Occipital lobe (tissue), 2 donors: Measurements from ENCODE around the gene KIF20B. TPM values are rescaled to one million over a fixed set of nuclear protein-coding genes. Genes with fewer than 3 reads are reported as not detected.
"Not testable (repeated sequence)": the region's sequence is repeated elsewhere in the genome, so short reads cannot be mapped to it uniquely, and the experiment has no call there.

Experiments
- DNase-seq: peaks from one replicate; lab custom pipeline; 2025; lab: John Stamatoyannopoulos, UW
- total RNA-seq: library from RNA; depleted of rRNA; stranded (reverse); fragments of >200 nt; gene quantifications from one replicate; pipeline ENCODE4 v1.2.3, GENCODE V29; 2014

KIF20B gene
- total RNA-seq, 1 donor from 2014 or later = 11.2 TPM

- no peak for DNase-seq
Observed at GRCh38 chr10:89783406-89783805, 82.0 kb downstream of the KIF20B start.

DNA sequence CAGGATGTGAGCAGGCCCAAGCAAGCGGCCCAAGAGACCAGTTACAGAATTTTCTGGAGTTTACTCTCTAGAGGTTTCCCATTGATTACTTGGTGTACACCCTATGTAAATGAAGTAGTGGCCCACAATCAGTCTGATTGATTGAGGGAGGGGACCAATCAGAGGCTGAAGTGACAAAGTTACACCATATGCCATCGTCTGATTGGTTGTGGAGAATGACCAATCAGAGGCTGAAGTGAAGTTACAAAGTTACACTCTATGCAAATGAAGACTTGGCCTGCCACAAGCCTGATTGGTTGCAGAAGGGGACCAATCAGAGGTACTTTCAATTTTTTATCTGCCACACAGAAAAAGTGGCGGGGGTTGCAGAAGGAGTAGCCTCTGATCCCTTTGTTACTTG lies 83.7 kb downstream of the KIF20B start:
- DNase-seq = no peak

- DNase-seq = no peak
Observed at GRCh38 chr10:89789188-89789877, 87.9 kb downstream of the KIF20B start.

DNA sequence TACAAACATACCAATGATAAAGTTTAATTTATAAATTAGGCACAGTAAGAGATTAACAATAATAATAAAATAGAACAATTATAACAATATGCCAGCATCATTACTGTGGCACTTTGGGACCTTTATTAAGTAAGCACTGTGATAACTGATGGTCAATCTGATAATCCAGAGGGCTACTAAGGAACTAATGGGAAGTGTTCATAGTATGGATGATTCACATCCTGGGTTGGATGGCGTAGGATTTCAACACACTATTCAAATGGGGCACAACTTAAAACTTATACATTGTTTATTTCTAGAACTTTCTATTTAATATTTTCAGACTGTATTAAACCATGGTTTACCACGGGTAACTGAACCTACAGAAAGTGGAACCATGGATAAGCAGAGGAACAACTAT lies 90.8 kb downstream of the KIF20B start:
- no peak for DNase-seq

DNA sequence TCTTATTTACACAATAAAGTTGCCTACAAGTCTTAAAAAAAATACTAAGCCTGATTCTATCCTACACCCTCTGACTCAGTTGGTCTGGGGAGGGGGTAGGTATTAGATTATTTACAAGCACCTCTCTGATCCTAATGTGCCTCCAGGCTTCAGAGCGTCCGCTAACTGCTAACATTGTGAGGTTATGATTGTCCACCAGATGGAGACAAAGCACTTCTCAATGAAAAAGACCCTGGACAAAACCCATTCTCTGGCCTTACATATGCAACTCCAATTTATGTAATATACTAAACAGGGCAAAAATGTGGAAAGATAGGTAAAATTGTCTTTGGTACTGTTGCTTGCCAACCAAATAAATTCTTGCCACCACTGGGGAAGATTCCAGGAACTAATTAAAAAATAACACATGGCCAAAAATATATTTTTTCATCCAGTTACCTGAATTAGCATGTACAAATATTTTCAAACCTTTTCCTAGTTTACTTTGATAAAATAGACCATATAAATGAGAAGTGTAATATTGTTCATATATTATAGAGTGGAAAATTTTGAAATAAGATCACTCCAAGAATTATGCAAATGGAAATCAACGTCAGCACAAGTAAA lies 92.4 kb downstream of the KIF20B start:
- no peak for DNase-seq

- no peak for DNase-seq
Observed at GRCh38 chr10:89795840-89796239, 94.5 kb downstream of the KIF20B start.

GRCh38 chr10:89798092-89798491 lies 96.7 kb downstream of the KIF20B start:
- no peak for DNase-seq

DNA sequence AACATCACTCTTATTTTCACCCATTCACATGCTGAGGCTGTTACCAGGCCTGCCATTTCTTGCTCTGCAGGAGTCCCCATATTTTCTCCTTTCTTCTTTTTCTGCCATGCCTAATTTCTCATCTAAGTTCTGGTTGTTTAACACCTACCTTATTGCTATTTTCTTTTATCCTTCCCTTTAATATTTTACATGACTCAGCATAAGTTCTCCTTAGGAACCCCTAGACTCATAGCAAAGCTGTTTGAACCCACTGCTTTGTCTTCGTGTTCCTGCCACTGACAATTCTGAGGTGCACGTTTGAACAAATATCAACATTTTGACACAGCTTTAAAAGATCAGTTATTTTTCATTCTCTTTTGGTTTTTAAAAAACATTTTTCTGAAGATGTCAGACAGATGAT lies 98.2 kb downstream of the KIF20B start:
- no peak for DNase-seq

- no peak for DNase-seq
Observed at GRCh38 chr10:89805599-89806013, 104.2 kb downstream of the KIF20B start.

- DNase-seq = no peak
Observed at GRCh38 chr10:89808842-89809241, 107.5 kb downstream of the KIF20B start.

- no peak for DNase-seq
Observed at GRCh38 chr10:89809766-89810165, 108.4 kb downstream of the KIF20B start.

- no peak for DNase-seq
Observed at GRCh38 chr10:89810908-89811525, 109.6 kb downstream of the KIF20B start.

DNA sequence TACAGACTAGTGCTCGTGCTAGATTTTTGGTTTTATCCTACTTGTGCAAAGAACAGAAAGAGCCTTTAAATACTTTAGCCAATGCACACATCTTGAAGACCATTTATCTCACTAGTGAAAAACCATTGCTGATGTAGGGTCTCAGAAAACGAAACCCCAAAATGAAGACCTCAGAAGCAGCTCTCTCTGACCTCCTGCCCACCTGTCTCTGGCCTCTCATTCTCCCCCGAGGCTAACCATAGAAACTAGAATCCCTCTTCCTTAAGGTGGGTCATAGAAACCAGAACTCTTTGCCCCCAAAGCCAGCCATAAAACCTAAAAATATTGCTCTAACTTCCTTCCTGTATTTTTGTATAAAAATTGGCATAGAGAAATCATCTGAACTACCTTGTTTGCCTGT lies 112.2 kb downstream of the KIF20B start:
- no peak for DNase-seq

DNA sequence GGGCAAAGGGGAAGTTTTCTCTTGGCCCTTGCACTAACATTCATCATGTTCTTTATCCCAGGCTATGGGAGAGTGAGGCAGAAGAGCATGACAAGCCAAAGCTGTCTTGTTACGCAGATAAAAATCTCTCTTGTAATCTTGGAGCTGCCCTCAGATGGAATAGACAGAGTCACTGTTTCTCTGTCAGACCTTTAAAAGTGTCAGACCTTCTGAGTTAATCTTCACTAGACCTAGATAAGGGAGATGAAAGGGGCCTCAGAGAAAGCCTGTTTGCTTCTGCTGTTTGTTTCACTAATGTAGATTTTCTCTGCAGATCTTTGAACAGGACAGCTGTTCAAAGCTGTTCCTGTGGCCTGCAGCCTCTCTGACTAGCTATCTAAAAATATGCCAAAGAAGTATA lies 112.9 kb downstream of the KIF20B start:
- no peak for DNase-seq

GRCh38 chr10:89815049-89815853 lies 113.9 kb downstream of the KIF20B start:
- no peak for DNase-seq

- DNase-seq = not testable (repeated sequence)
Observed at GRCh38 chr10:89819008-89819407, 117.6 kb downstream of the KIF20B start.

Other genes with a start within 250 kb of the KIF20B start
- gene SLC16A12, start 166.0 kb upstream of the KIF20B start, total RNA-seq = 4.1 TPM
- 43.5 TPM for gene PANK1, start 56.3 kb upstream of the KIF20B start, total RNA-seq